ENCODE measurements around the gene ADAM19.

ADAM19 gene

DNA sequence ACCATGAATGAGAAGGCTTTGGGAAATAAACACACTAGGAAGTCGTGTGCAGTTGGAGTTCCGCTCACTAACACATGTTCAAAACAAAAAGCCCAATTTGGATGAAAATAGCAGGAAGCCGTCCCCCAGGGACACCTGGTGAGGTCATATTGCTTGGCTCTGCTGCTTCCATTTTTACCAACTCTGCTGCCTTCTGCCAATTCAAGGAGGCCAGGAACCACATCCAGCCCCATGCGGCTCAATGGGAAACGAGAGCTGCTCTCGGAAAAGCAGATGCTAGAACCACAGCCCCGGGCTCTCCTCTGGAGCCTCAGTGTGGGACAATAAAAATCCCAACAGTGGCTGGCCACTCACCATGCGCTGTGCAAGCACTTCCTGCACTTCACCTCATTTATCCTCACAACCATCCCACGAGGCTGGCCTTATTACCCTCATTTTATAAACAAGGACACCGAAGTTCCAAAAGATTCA is 13.4 kb downstream of the ADAM19 start:
- no peak for DNase-seq

DNA sequence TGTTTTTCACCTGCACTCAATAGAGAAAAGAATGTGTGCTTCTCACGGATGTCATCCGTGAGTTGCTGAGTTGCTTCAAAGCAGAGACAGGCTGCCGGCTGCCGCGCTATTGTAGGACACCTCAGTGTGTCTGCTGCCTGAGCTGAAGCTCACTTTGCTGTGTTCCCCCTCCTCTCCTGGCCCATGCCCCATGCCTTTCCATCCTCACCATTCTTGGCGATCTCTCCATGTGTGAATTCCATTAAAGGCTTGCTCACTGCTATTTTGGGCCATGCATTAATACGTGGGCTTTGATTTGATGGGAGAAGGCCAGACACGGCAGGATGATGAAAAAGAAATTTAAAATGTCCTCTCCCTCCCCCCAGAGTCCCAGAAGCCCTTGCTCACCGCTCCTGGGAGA is 14.5 kb downstream of the ADAM19 start:
- DNase-seq: no peak

GRCh38 chr5:157559301-157559700 is 16.3 kb downstream of the ADAM19 start:
- no peak for DNase-seq

DNA sequence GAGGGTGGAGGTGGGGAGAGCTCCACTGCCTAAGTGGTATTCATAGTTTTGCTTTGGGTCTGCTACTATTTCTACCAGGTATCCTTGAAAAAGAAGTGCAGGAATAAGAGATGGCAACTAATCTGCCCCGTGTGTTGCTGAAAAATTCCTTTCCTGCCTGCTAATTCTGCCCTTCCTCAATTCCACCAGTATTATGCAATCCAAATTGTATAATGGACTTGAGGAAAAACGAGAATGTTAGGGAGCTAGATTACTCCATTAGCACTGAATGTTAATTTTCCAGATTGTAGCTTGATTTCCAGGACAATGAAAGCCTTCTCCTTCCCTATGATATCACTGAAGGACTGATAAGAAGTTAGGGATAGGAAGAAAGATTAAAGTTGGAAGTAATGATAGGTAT is 16.9 kb downstream of the ADAM19 start:
- DNase-seq: no peak

GRCh38 chr5:157558041-157558595 is 17.5 kb downstream of the ADAM19 start:
- no peak for DNase-seq

- DNase-seq: no peak
Measured at GRCh38 chr5:157556615-157557418, 18.8 kb downstream of the ADAM19 start.

GRCh38 chr5:157555037-157555640 is 20.4 kb downstream of the ADAM19 start:
- no peak for DNase-seq

DNA sequence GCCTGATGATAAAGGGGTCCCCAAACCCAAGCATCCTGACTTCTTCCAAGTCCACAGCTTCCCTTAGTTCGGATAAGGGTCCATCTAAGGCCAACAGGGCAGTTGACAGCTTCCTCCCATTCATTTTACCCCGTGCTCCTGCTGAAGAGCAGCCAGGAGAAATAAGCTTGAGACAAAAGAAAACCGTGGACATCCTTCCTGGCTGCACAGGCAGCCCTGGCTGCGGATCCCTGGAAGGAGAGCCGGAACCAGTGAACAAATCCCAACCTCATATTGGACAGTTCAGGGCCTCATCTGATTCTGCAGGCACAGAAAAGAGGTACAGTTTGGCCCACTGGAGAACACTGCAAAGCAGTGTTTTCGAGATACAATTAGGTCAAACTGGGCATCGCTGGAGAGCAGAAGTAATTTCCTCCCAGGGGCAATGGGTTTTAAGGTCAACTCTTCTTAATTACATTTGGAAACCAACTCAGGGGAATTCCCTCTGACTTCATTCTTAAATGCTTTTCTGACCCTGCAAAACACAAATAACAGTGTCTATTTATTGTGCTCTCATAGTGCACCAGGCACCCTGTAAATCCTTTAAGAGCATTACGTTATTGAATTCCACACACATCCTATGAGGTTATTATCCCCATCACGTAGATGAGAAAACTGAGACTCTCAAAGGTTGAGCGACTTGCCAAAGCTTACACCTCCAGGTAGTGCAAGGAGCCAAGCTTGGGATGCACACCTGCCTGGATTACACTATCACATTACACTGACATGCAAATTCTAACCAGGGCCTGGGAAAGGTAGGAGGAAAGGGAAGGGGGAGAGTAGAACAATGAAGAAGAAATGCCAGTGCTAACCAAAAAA is 21.2 kb downstream of the ADAM19 start:
- DNase-seq: no peak

GRCh38 chr5:157552650-157553049 is 22.9 kb downstream of the ADAM19 start:
- DNase-seq: no peak

GRCh38 chr5:157550663-157551062 is 24.9 kb downstream of the ADAM19 start:
- no peak for DNase-seq

DNA sequence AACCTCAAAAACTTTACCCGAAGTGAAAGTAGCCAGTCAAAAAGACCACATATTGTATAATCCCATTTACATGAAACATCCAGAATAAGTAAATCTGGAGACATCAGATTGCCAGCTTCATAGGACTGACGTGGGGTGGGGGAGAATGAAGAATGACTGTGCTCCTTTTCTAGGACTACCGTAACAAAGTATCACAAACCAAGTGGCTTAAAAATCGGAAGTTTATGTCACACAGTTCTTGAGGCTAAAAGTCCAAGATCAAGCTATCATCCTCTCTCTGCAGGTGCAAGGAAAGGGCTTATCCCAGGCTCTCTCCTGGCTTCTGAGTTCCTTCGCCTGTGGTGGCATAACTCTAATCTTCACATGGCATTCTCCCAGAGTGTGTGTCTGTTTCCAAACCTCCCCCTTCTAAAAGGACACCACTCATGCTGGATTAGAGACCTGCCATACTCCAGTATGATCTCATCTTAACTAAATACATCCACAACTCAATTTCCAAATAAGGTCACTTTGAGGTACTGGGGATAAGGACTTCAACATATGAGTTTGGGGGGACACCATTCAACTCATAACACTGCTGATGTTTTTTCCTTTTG is 25.5 kb downstream of the ADAM19 start:
- no peak for DNase-seq

GRCh38 chr5:157549283-157549629 is 26.3 kb downstream of the ADAM19 start:
- DNase-seq: no peak

- DNase-seq: no peak
Measured at GRCh38 chr5:157548513-157549282, 26.9 kb downstream of the ADAM19 start.

- no peak for DNase-seq
Measured at GRCh38 chr5:157547941-157548512, 27.5 kb downstream of the ADAM19 start.

- no peak for DNase-seq
Measured at GRCh38 chr5:157546456-157547100, 29.0 kb downstream of the ADAM19 start.

GRCh38 chr5:157545610-157546310 is 29.8 kb downstream of the ADAM19 start:
- no peak for DNase-seq

GRCh38 chr5:157544623-157544989 is 31.0 kb downstream of the ADAM19 start:
- no peak for DNase-seq

DNA sequence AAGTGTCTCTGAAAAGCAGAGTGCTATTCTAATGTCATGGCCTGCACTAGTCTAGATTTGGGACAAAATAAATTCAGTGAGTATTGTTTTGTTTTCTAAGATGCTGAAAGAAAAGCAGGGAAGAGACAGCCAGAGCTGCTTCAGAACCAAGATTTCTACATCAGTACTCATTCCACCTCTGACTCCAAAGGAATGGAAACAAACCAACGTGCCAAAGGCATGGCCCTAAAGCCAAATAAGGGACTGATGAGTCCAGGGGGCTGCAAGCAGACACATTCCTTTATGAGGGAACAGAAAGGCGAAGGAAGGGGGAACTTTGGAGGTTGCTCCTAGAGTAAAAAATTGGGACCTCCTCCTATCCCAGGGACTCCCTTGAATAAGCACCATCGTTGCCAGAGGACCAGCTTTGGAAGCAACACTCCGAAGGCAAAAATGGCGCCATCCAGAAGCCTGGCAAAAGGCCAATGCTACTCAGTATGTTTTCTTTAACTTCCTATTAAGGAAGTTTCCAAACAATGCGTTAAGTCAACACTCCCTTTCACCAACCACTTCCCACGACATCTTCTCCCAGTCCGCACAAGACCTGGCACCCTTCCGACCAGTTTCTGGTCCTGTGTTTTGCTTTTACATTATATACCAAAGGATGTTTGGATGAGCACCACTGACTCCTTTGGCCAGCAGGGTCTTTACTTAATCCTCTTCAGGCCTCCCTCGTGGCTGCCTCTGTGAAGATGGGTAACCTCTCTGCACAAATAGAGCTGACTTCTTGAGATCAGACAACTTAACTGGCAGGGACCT is 31.6 kb downstream of the ADAM19 start:
- no peak for DNase-seq

GRCh38 chr5:157542282-157543000 is 33.1 kb downstream of the ADAM19 start:
- no peak for DNase-seq
